Body of pancreas (tissue), 4 donors: ENCODE measurements around the gene SH3BP1.

ENCODE experiments used
- POLR2A ChIP-seq, 3 donors: fragments of 450-650 bp; IDR thresholded peaks; one replicate each; pipeline ENCODE4 v1.6.1; 2016; ENCODE audit warnings: antibody characterized with exemption in 3 of 3, mild to moderate bottlenecking in 2 of 3
- TF ChIP-seq, protein P1 (sequence below), 7 experiments: fragments of 450-650 bp in 4 of 7; fragments of 200-600 bp in 3 of 7; sonication (generic) in 3 of 7; IDR thresholded peaks; one replicate each; pipeline ENCODE4 v1.5.1; 2016 to 2019; ENCODE audit warnings: antibody characterized with exemption in 7 of 7

DNA sequence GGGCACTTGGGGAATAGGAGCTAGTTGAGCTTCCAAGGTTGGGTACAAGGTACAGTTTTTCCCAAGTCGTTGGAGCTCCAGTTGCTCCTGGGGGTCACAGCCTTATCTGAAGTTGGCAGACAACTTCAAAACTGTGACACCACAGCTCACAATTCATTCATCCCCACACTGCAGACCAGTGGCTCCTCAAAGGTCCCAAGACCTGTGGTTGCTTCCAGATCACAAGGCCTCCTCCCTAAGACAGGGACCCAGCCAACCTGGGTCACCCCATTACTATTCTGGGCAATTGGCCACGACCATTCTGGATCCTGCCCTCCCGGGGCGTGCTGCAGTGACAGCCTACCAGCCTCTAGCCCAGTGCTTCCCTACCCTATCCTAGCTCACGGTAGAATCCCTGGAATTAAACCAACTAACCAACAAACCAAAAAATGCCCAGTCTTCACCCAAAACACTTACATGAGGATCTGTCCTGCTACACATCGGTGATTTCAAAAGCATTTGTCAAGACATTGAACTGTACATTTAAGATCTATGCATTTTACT is 18.2 kb downstream of the SH3BP1 start:
- TF ChIP-seq POLR2A (IDR thresholded peaks at IDR 0.05), result no peak
- TF ChIP-seq, protein P1, sequence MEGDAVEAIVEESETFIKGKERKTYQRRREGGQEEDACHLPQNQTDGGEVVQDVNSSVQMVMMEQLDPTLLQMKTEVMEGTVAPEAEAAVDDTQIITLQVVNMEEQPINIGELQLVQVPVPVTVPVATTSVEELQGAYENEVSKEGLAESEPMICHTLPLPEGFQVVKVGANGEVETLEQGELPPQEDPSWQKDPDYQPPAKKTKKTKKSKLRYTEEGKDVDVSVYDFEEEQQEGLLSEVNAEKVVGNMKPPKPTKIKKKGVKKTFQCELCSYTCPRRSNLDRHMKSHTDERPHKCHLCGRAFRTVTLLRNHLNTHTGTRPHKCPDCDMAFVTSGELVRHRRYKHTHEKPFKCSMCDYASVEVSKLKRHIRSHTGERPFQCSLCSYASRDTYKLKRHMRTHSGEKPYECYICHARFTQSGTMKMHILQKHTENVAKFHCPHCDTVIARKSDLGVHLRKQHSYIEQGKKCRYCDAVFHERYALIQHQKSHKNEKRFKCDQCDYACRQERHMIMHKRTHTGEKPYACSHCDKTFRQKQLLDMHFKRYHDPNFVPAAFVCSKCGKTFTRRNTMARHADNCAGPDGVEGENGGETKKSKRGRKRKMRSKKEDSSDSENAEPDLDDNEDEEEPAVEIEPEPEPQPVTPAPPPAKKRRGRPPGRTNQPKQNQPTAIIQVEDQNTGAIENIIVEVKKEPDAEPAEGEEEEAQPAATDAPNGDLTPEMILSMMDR (IDR thresholded peaks at IDR 0.05), result no peak
